OCI-LY1 (cell line): ENCODE results near the gene AGPS.
"Not testable (repeated sequence)": the region's sequence is repeated elsewhere in the genome, so short reads cannot be mapped to it uniquely, and the experiment has no call there.

Source experiments
- H2AFZ ChIP-seq: fragments of 200-600 bp; sonication (generic), shearing (Covaris generic); 2 replicates; pipeline ENCODE4 v1.6.0; 2014; ENCODE audit warnings: antibody characterized with exemption, mild to moderate bottlenecking, low read length
- H3F3A ChIP-seq: fragments of 200-600 bp; sonication (generic), shearing (Covaris generic); 2 replicates; pipeline ENCODE4 v1.6.0; 2014; ENCODE audit warnings: mild to moderate bottlenecking, antibody characterized with exemption, low read length, moderate library complexity; ENCODE audit not compliant: insufficient read depth
- H3K27ac ChIP-seq: fragments of 200-600 bp; sonication (generic); 2 replicates; pipeline ENCODE4 v1.5.1; 2014; ENCODE audit warnings: low read length, mixed run types, mild to moderate bottlenecking, low read depth; ENCODE audit not compliant: poor library complexity, severe bottlenecking
- H3K27me3 ChIP-seq: fragments of 200-600 bp; sonication (generic); 2 replicates; pipeline ENCODE4 v1.6.0; 2014; ENCODE audit warnings: antibody characterized with exemption, mild to moderate bottlenecking, low read length, moderate library complexity; ENCODE audit not compliant: insufficient read depth
- H3K36me3 ChIP-seq: fragments of 200-600 bp; sonication (generic); 2 replicates; pipeline ENCODE4 v1.6.1; 2014; ENCODE audit warnings: mild to moderate bottlenecking, antibody characterized with exemption, low read length, moderate library complexity, mixed read lengths; ENCODE audit not compliant: insufficient read depth
- H3K4me1 ChIP-seq: fragments of 200-600 bp; sonication (generic); 2 replicates; pipeline ENCODE4 v1.5.1; 2014; ENCODE audit warnings: mild to moderate bottlenecking, low read length, moderate library complexity; ENCODE audit not compliant: insufficient read depth, severe bottlenecking
- H3K4me2 ChIP-seq: fragments of 200-600 bp; sonication (generic), shearing (Covaris generic); 2 replicates; pipeline ENCODE4 v1.6.1; 2014; ENCODE audit warnings: low read length
- H3K4me3 ChIP-seq: fragments of 200-600 bp; sonication (generic); 2 replicates; pipeline ENCODE4 v1.5.1; 2014; ENCODE audit warnings: low read length, low read depth, mild to moderate bottlenecking, mixed read lengths; ENCODE audit not compliant: poor library complexity, severe bottlenecking
- H3K79me2 ChIP-seq: fragments of 200-600 bp; shearing (Covaris generic); 2 replicates; pipeline ENCODE4 v1.6.1; 2016; ENCODE audit warnings: mixed run types, low read length, mixed read lengths; ENCODE audit not compliant: insufficient read depth
- H3K9ac ChIP-seq: fragments of 200-600 bp; sonication (generic), shearing (Covaris generic); 2 replicates; pipeline ENCODE4 v1.6.1; 2014; ENCODE audit warnings: mild to moderate bottlenecking, low read length, mixed read lengths
- H3K9me2 ChIP-seq: fragments of 200-600 bp; sonication (generic), shearing (Covaris generic); 2 replicates; pipeline ENCODE4 v1.6.1; 2014; ENCODE audit warnings: low read depth, mild to moderate bottlenecking, low read length, mixed read lengths
- H3K9me3 ChIP-seq: fragments of 200-600 bp; shearing (Covaris generic); 2 replicates; pipeline ENCODE4 v1.6.1; 2014; ENCODE audit warnings: low read length, mixed read lengths
- H4K20me1 ChIP-seq: fragments of 200-600 bp; sonication (generic), shearing (Covaris generic); 2 replicates; pipeline ENCODE4 v1.6.0; 2016; ENCODE audit warnings: mild to moderate bottlenecking, low read length; ENCODE audit not compliant: insufficient read depth
- CTCF ChIP-seq: fragments of 200-600 bp; sonication (generic), shearing (Covaris generic); IDR thresholded peaks from 2 replicates; pipeline ENCODE4 v1.5.1; 2017; ENCODE audit warnings: mild to moderate bottlenecking, antibody characterized with exemption, low read length, moderate library complexity, mixed read lengths
- EZH2 ChIP-seq: fragments of 200-600 bp; sonication (generic), shearing (Covaris generic); IDR thresholded peaks from 2 replicates; pipeline ENCODE4 v1.8.0; 2017; ENCODE audit warnings: borderline replicate concordance, mixed run types, mild to moderate bottlenecking, antibody characterized with exemption, low read length, moderate library complexity, mixed read lengths

Gene AGPS

GRCh38 chr2:177413703-177414102, 21.1 kb downstream of the AGPS start:
- Histone ChIP-seq H3F3A (no peaks in the 10 kb centered on the region), H3K9me3 (no peaks in the 10 kb centered on the region), H3K4me3 (no peak overlapping the region), H3K4me1 (peaks cover under 1% of the 10 kb centered on the region), H3K9me2 (no peaks in the 10 kb centered on the region), H3K27ac (no peak overlapping the region), H3K36me3 (no peaks in the 10 kb centered on the region), H3K4me2 (no peak overlapping the region), H3K27me3 (no peaks in the 10 kb centered on the region), H3K79me2 (peaks cover 32% of the 10 kb centered on the region), H4K20me1 (no peaks in the 10 kb centered on the region), H3K9ac (no peak overlapping the region), H2AFZ (no peak overlapping the region)
- TF ChIP-seq CTCF (no peak), EZH2 (no peak)

- H4K20me1 ChIP-seq, result no peaks in the 10 kb centered on the region
- TF ChIP-seq EZH2, result no peak
- no peak for TF ChIP-seq CTCF
- no peaks in the 10 kb centered on the region for H3K9me2 ChIP-seq
- H3F3A ChIP-seq, result no peaks in the 10 kb centered on the region
- peaks cover 14% of the 10 kb centered on the region for H3K4me1 ChIP-seq
- H3K27ac ChIP-seq, result no peak overlapping the region
- H2AFZ ChIP-seq, result no peak overlapping the region
- H3K9me3 ChIP-seq, result no peaks in the 10 kb centered on the region
- H3K9ac ChIP-seq, result no peak overlapping the region
- peaks cover 38% of the 10 kb centered on the region for H3K79me2 ChIP-seq
- H3K36me3 ChIP-seq, result peaks cover 7% of the 10 kb centered on the region; the same call in 1 of the 2 replicates
- H3K4me2 ChIP-seq, result no peak overlapping the region
- H3K27me3 ChIP-seq, result no peaks in the 10 kb centered on the region
- H3K4me3 ChIP-seq, result no peak overlapping the region
Measured at GRCh38 chr2:177419274-177419673, 26.7 kb downstream of the AGPS start.

GRCh38 chr2:177422271-177422670, 29.7 kb downstream of the AGPS start:
- Histone ChIP-seq H3K4me3 (no peak overlapping the region), H2AFZ (no peak overlapping the region), H3K36me3 (peaks cover 7% of the 10 kb centered on the region; the same call in 1 of the 2 replicates), H4K20me1 (no peaks in the 10 kb centered on the region), H3K27ac (no peak overlapping the region), H3K27me3 (no peaks in the 10 kb centered on the region), H3F3A (no peaks in the 10 kb centered on the region), H3K9me2 (no peaks in the 10 kb centered on the region), H3K4me1 (peaks cover 14% of the 10 kb centered on the region), H3K4me2 (no peak overlapping the region), H3K9me3 (peaks cover 5% of the 10 kb centered on the region; the same call in 1 of the 2 replicates), H3K79me2 (peaks cover 35% of the 10 kb centered on the region), H3K9ac (no peak overlapping the region)
- TF ChIP-seq CTCF (no peak), EZH2 (no peak)

- not testable (repeated sequence) for H3K4me2 ChIP-seq, H3K9ac ChIP-seq, H3K4me1 ChIP-seq, H3F3A ChIP-seq, H2AFZ ChIP-seq, H4K20me1 ChIP-seq, H3K4me3 ChIP-seq, H3K27me3 ChIP-seq, H3K9me3 ChIP-seq, H3K27ac ChIP-seq, H3K9me2 ChIP-seq
- Histone ChIP-seq H3K79me2 (peaks cover 25% of the 10 kb centered on the region), H3K36me3 (peaks cover 15% of the 10 kb centered on the region)
Measured at GRCh38 chr2:177424120-177424519, 31.5 kb downstream of the AGPS start.

GRCh38 chr2:177424620-177425019, 32.0 kb downstream of the AGPS start:
- Histone ChIP-seq H3K79me2 (peaks cover 20% of the 10 kb centered on the region), H3K36me3 (peaks cover 20% of the 10 kb centered on the region)
- H3K9me2 ChIP-seq, H3K27ac ChIP-seq, H3K4me3 ChIP-seq, H4K20me1 ChIP-seq, H2AFZ ChIP-seq, H3K9ac ChIP-seq, H3K27me3 ChIP-seq, H3F3A ChIP-seq, H3K9me3 ChIP-seq, H3K4me2 ChIP-seq, H3K4me1 ChIP-seq: not testable (repeated sequence)
